HCT116 (cell line): ENCODE data around the gene ZNF276.

Source experiments
- CTCF ChIP-seq, 3 experiments: fragments of 200-600 bp in 1 of 3; sonication (generic) in 1 of 3; IDR thresholded peaks in 2 of 3; conservative IDR thresholded peaks in 1 of 3; 2 replicates each; pipeline ENCODE4 v1.5.1; 2012 to 2017; ENCODE audit warnings: low read depth in 2 of 3, low read length in 2 of 3, antibody characterized with exemption in 1 of 3, borderline replicate concordance in 1 of 3, control low read depth in 1 of 3, mild to moderate bottlenecking in 1 of 3, mixed read lengths in 1 of 3, mixed run types in 1 of 3, moderate library complexity in 1 of 3; ENCODE audit not compliant: insufficient read depth in 1 of 3
- EZH2phosphoT487 ChIP-seq: fragments of 200-600 bp; IDR thresholded peaks from 2 replicates; pipeline ENCODE4 v1.6.1; 2018; ENCODE audit warnings: antibody characterized with exemption, borderline replicate concordance
- POLR2A ChIP-seq: IDR thresholded peaks from 2 replicates; pipeline ENCODE4 v1.7.0; 2011; ENCODE audit warnings: borderline replicate concordance; ENCODE audit not compliant: insufficient read depth, insufficient read length; ENCODE audit errors: extremely low read depth
- POLR2AphosphoS5 ChIP-seq: IDR thresholded peaks from 2 replicates; pipeline ENCODE4 v1.6.1; 2011; ENCODE audit warnings: mild to moderate bottlenecking, low read depth, low read length, moderate library complexity
- RAD21 ChIP-seq: IDR thresholded peaks from 2 replicates; pipeline ENCODE4 v1.6.1; 2012; ENCODE audit warnings: low read depth, mild to moderate bottlenecking
- REST ChIP-seq: IDR thresholded peaks from 2 replicates; pipeline ENCODE4 v1.6.1; 2012; ENCODE audit warnings: low read depth
- TCF7L2 ChIP-seq: IDR thresholded peaks from 2 replicates; pipeline ENCODE4 v1.7.0; 2011; ENCODE audit warnings: borderline replicate concordance, inconsistent platforms; ENCODE audit not compliant: insufficient read depth, insufficient read length; ENCODE audit errors: extremely low read depth

- TF ChIP-seq REST (no peak), POLR2AphosphoS5 (no peak), CTCF (IDR thresholded peaks at IDR 0.05 in 2 of 3, conservative IDR thresholded peaks at IDR 0.05 in 1 of 3; ENCODE audit: borderline replicate concordance in 1 of 3, insufficient read depth in 1 of 3, low read depth in 2 of 3, low read length in 2 of 3) (no peak), TCF7L2 (no peak), RAD21 (no peak), EZH2phosphoT487 (no peak), POLR2A (no peak)
These were observed 30.9 kb upstream of the ZNF276 start for GRCh38 chr16:89690392-89690901.
